Vagina (tissue), 2 donors: ENCODE measurements around the gene LAMC1. TPM values are rescaled to one million over a fixed set of nuclear protein-coding genes. Genes with fewer than 3 reads are reported as not detected.

ENCODE experiments used
- DNase-seq, 2 donors: peaks; one replicate each; pipeline ENCODE4 v3.0.0-alpha.2; 2017; ENCODE audit errors: extremely low spot score in 2 of 2
- H3K27ac ChIP-seq: fragments of 200-600 bp; sonication (generic); one replicate; pipeline ENCODE4 v1.5.1; 2019
- H3K27me3 ChIP-seq: fragments of 200-600 bp; sonication (generic); one replicate; pipeline ENCODE4 v1.5.1; 2019
- H3K36me3 ChIP-seq, 2 donors: fragments of 200-600 bp; sonication (generic); one replicate each; pipeline ENCODE4 v1.5.1; 2017 to 2019
- H3K4me1 ChIP-seq: fragments of 200-600 bp; sonication (generic); one replicate; pipeline ENCODE4 v1.5.1; 2019
- H3K4me3 ChIP-seq, 2 donors: fragments of 200-600 bp; sonication (generic); 1 replicate in 1 of 2; 2 replicates in 1 of 2; pipeline ENCODE4 v1.5.1; 2016 to 2019
- H3K9me3 ChIP-seq: fragments of 200-600 bp; sonication (generic); one replicate; pipeline ENCODE4 v1.5.1; 2019
- CTCF ChIP-seq, 3 experiments: fragments of 450-650 bp in 2 of 3; fragments of 200-600 bp in 1 of 3; sonication (generic) in 1 of 3; IDR thresholded peaks; one replicate each; pipeline ENCODE4 v1.5.1; 2017 to 2019; ENCODE audit warnings: antibody characterized with exemption in 3 of 3, mild to moderate bottlenecking in 2 of 3, moderate library complexity in 2 of 3
- POLR2A ChIP-seq, 2 donors: fragments of 450-650 bp; IDR thresholded peaks; one replicate each; pipeline ENCODE4 v1.6.1; 2017; ENCODE audit warnings: antibody characterized with exemption in 2 of 2, mild to moderate bottlenecking in 2 of 2, moderate library complexity in 2 of 2
- POLR2AphosphoS5 ChIP-seq, 2 donors: sonication (generic); formaldehyde crosslinking; IDR thresholded peaks; one replicate each; pipeline ENCODE4 v1.9.0; 2017; ENCODE audit warnings: antibody characterized with exemption in 2 of 2, mild to moderate bottlenecking in 2 of 2, low read depth in 1 of 2; ENCODE audit not compliant: insufficient read depth in 1 of 2
- intact Hi-C: fragments of 100-400 bp; cut with DNase I; formaldehyde crosslinking; loops from one replicate; pipeline ENCODE4 v1.15.1; 2023
- total RNA-seq: library from RNA; depleted of rRNA; stranded (reverse); fragments of >200 nt; gene quantifications from one replicate; pipeline ENCODE4 v1.2.3, GENCODE V29; 2016

Gene LAMC1
- total RNA-seq, 1 donor from 2014 or later, result 217 TPM

GRCh38 chr1:183125279-183125999 lies 102.2 kb downstream of the LAMC1 start:
- peaks cover 0 to 86% of the 10 kb centered on the region in 2 donors for H3K36me3 ChIP-seq

GRCh38 chr1:183126000-183126366 lies 102.8 kb downstream of the LAMC1 start:
- DNase-seq, result no peak
- TF ChIP-seq POLR2A (IDR thresholded peaks at IDR 0.05) (no peak), CTCF (IDR thresholded peaks at IDR 0.05) (no peak)
- H3K27me3 ChIP-seq, result no peaks in the 10 kb centered on the region
- intact Hi-C loops, result no loop called here
- peaks cover 40% of the 10 kb centered on the region for H3K4me1 ChIP-seq
- peak overlapping the region; percentile 56 for H3K27ac ChIP-seq
- peaks cover 0 to 88% of the 10 kb centered on the region in 2 donors for H3K36me3 ChIP-seq
- no peaks in the 10 kb centered on the region for H3K9me3 ChIP-seq
- H3K4me3 ChIP-seq, result no peak overlapping the region

More at GRCh38 chr1:183125279-183125999, 102.2 kb downstream of the LAMC1 start:
- H3K27ac ChIP-seq, result peak overlapping the region; percentile 56
- no peak for DNase-seq
- no peaks in the 10 kb centered on the region for H3K9me3 ChIP-seq
- intact Hi-C loops, result no loop called here
- no peak overlapping the region for H3K4me3 ChIP-seq
- no peak for TF ChIP-seq POLR2A (IDR thresholded peaks at IDR 0.05)
- no peak for TF ChIP-seq CTCF (IDR thresholded peaks at IDR 0.05)
- TF ChIP-seq POLR2AphosphoS5 (IDR thresholded peaks at IDR 0.05; ENCODE audit: insufficient read depth in 1 of 2, low read depth in 1 of 2), result no peak
- no peaks in the 10 kb centered on the region for H3K27me3 ChIP-seq
- peaks cover 40% of the 10 kb centered on the region for H3K4me1 ChIP-seq

GRCh38 chr1:183126528-183126927 lies 103.3 kb downstream of the LAMC1 start:
- intact Hi-C loops, result no loop called here
- peaks cover 40% of the 10 kb centered on the region for H3K4me1 ChIP-seq
- H3K4me3 ChIP-seq, result no peak overlapping the region
- peaks cover 0 to 88% of the 10 kb centered on the region in 2 donors for H3K36me3 ChIP-seq
- TF ChIP-seq POLR2A (IDR thresholded peaks at IDR 0.05), result no peak
- TF ChIP-seq POLR2AphosphoS5 (IDR thresholded peaks at IDR 0.05; ENCODE audit: insufficient read depth in 1 of 2, low read depth in 1 of 2), result no peak
- TF ChIP-seq CTCF (IDR thresholded peaks at IDR 0.05), result no peak
- no peak for DNase-seq
- H3K9me3 ChIP-seq, result no peaks in the 10 kb centered on the region
- H3K27ac ChIP-seq, result peak overlapping the region; percentile 56
- H3K27me3 ChIP-seq, result no peaks in the 10 kb centered on the region

- H3K9me3 ChIP-seq, result no peaks in the 10 kb centered on the region
- intact Hi-C loops, result loop anchor here (10.0 kb wide), 1 partner anchor 105 kb away; the partner anchor contains the start of gene LAMC1
- H3K4me1 ChIP-seq, result peaks cover 18% of the 10 kb centered on the region
- H3K27ac ChIP-seq, result no peak overlapping the region
- H3K4me3 ChIP-seq, result no peak overlapping the region
- DNase-seq, result no peak
- TF ChIP-seq CTCF (IDR thresholded peaks at IDR 0.05) (no peak), POLR2AphosphoS5 (IDR thresholded peaks at IDR 0.05; ENCODE audit: insufficient read depth in 1 of 2, low read depth in 1 of 2) (no peak), POLR2A (IDR thresholded peaks at IDR 0.05) (no peak)
- peaks cover 0 to 82% of the 10 kb centered on the region in 2 donors for H3K36me3 ChIP-seq
- no peaks in the 10 kb centered on the region for H3K27me3 ChIP-seq
Measured at GRCh38 chr1:183129921-183130690, 106.9 kb downstream of the LAMC1 start.
